GM21717 (cell line): ENCODE measurements around the gene EEPD1.

Experiments
- ATAC-seq: cut with Tn5 transposase; IDR thresholded peaks from one replicate; pipeline ENCODE4 v1.9.1; 2021; ENCODE audit warnings: mild to moderate bottlenecking, moderate library complexity; ENCODE audit not compliant: unreplicated experiment

EEPD1 gene

GRCh38 chr7:36188906-36189305 lies 35.9 kb downstream of the EEPD1 start:
- ATAC-seq, result no peak

GRCh38 chr7:36190447-36191291 lies 37.6 kb downstream of the EEPD1 start:
- no peak for ATAC-seq

- ATAC-seq, result no peak
Observed at GRCh38 chr7:36191292-36191920, 38.4 kb downstream of the EEPD1 start.

- peak; percentile 44 for ATAC-seq
Observed at GRCh38 chr7:36192053-36192824, 39.2 kb downstream of the EEPD1 start.

GRCh38 chr7:36192877-36193276 lies 39.8 kb downstream of the EEPD1 start:
- no peak for ATAC-seq

GRCh38 chr7:36198854-36199266 lies 45.8 kb downstream of the EEPD1 start:
- no peak for ATAC-seq

- no peak for ATAC-seq
Observed at GRCh38 chr7:36199329-36199728, 46.3 kb downstream of the EEPD1 start.

GRCh38 chr7:36201122-36201723 lies 48.2 kb downstream of the EEPD1 start:
- ATAC-seq, result no peak

GRCh38 chr7:36202398-36202797 lies 49.3 kb downstream of the EEPD1 start:
- ATAC-seq, result no peak

- ATAC-seq, result no peak
Observed at GRCh38 chr7:36203071-36203790, 50.2 kb downstream of the EEPD1 start.

GRCh38 chr7:36204044-36204663 lies 51.1 kb downstream of the EEPD1 start:
- no peak for ATAC-seq

- ATAC-seq, result no peak
Observed at GRCh38 chr7:36204929-36205635, 52.0 kb downstream of the EEPD1 start.

GRCh38 chr7:36205803-36206202 lies 52.7 kb downstream of the EEPD1 start:
- no peak for ATAC-seq

- ATAC-seq, result no peak
Observed at GRCh38 chr7:36207451-36208291, 54.6 kb downstream of the EEPD1 start.

- ATAC-seq, result no peak
Observed at GRCh38 chr7:36208426-36208825, 55.4 kb downstream of the EEPD1 start.

- ATAC-seq, result no peak
Observed at GRCh38 chr7:36208997-36209813, 56.2 kb downstream of the EEPD1 start.

GRCh38 chr7:36209814-36210183 lies 56.7 kb downstream of the EEPD1 start:
- ATAC-seq, result no peak
